Hematopoietic multipotent progenitor cell treated with erythropoietin and hydrocortisone succinate and interleukin-3 and kit ligand, for 4 days (in vitro differentiated cells): ENCODE data around the gene RSAD1.

ENCODE experiments used
- DNase-seq: peaks from one replicate; pipeline ENCODE4 v3.0.0-alpha.2; 2015

RSAD1 gene

GRCh38 chr17:50522766-50523165 lies 44.1 kb downstream of the RSAD1 start:
- DNase-seq, result no peak

GRCh38 chr17:50523208-50523607 lies 44.5 kb downstream of the RSAD1 start:
- DNase-seq, result no peak

GRCh38 chr17:50524838-50525237 lies 46.2 kb downstream of the RSAD1 start:
- no peak for DNase-seq

DNA sequence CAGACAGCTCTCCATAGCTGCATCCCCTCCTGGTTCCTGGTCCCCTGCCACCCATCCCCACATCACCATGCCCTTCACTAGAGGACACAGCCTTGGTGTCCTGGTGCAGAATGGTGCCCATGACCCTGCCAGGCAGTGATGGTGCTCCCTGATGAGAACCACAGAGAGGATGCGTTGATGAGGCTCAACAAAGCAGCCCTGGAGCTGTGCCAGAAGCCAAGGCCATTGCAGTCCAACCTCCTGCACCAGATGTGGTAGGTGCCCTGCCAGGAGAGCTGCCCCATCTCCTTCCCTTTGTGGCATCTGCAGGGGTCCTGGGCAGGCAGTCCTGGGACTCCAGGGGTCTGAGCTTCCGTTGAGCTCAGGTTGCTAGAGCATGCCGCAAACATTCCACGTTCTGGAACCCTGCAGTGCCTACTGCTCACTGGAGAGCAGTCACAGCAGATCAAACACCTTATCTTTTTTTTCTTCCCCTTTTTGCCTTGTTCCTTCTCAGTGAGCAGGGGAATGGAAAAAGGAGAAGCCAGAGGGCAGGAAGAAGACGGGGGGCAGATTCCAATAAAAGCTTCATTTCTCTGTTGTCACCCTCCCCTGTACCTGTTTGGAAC lies 48.6 kb downstream of the RSAD1 start:
- peak; percentile 41 for DNase-seq

DNA sequence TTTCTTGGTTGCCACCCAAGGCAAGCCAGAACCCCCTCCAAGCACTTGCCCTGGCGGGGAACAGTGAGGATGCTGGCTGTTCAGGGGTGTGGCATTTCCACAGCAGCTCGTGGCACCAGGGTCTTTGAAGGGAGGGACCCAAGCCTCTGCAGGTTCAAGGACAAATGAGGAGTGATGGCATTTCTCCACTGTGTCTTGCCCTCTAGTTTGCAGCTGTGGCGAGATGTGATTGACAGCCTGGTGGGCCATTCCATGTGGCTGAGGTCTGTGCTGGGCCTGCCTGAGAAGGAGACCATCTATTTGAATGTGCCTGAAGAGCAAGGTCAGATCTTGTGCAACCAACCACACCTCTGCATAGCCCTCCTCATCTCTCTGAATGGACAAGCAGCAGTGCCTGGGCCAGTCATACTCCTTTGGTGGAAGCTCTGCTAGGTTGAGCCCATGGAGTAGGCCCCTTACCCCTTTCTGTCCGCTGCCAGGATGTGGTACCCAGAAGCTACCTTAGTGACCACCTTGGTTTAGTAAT lies 49.4 kb downstream of the RSAD1 start:
- DNase-seq, result no peak

DNA sequence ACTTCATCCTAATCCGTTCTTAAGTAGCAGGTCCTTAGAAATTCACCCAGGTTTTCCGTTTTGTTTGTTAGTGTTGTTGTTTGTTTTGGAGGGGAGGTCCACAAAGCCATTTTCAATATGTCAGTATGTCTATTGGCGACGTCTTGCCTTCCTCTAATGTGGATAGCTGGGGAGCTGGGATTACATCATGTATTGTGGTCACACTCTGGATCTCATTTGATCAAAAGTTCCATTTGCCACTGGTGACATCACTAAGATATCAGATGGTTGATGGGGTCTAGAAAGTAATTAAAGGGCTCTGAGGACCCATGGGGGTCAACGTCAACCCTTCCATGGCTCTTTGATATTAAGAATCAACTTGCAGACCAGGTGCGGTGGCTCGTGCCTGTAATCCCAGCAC lies 51.2 kb downstream of the RSAD1 start:
- no peak for DNase-seq

DNA sequence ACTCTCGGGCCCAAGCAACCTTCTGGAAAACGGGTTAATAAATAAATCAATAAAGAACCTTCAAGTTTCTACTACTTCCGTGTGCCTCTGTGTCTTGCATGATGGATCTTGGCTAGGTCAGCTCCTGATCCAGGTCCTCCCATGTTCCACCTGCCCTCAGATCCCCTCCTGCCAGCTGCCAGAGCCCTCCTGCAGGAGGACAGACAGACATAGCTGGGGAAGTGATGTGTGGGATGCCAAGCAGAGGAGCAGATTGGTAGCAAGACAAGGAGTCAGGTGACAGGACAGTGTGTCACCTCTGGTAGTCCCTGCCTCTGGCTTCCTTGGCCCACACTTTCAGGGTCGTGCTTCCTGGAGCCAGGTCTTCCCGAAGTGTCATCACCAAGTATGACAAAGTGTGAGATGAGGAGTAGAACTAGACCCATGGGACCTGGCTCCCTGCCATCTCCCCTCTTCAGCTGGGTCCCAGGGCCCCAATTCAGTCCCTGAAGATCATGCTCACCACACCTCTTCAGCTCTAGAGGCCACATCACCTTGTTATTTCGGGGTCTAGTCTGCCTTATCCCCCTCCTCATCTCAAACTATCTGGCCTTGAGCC lies 52.9 kb downstream of the RSAD1 start:
- DNase-seq, result no peak

DNA sequence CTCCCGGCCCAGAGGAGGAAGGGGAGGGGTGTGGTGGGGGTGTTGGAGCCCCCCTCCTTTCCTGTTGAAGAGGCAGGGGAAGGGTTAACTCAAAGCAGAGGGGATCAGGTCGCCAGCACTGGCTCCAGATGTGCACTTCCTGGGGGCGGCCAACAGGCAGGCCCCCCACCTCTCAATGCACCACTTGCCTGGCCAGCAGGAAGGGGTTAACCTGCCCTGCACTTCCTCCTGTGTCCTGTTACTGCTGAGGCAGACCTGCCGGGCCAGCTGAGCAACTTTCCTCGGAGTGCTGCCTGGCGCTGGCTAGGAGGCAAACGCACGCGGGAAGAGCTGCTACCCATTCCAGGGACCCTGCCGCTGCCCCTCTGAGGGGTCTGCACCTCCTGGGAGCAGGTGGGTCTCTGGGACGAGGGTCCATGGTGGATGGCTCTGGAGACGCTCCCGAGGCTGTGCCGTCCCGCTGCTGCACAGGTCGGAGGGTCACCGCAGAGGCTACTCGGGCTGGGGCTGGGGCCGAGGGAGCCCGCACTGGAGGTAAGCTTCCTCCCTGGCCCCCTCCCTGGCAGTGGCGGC lies 53.9 kb downstream of the RSAD1 start, which contains the start of gene EPN3:
EPN3 (plus strand) TSS at position 284 of the 573 bp plus-strand sequence. CDS start 3,822 bp downstream, outside the sequence.
- no peak for DNase-seq

- DNase-seq, result no peak
Measured at GRCh38 chr17:50533185-50533584, 54.5 kb downstream of the RSAD1 start.

- DNase-seq, result peak; percentile 80
Measured at GRCh38 chr17:50533720-50534148, 55.1 kb downstream of the RSAD1 start.

- DNase-seq, result peak; percentile 70
Measured at GRCh38 chr17:50534222-50534978, 55.7 kb downstream of the RSAD1 start.

DNA sequence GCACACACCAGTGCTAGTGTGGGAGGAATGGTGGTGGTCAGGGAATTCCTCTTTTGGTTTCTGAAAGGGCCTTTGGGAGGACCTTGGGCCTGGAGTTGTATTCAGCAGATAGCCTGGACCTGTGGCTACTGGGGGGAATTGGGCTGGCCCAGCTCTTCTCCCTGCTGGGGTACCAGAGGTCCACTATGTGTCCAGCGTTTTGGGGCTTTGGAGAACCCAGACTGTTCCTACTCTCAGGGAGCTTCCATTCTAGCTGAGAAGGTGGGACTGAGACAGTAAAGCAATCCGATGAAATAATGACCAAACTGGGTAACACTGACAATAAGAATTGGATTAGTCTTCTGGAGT lies 56.3 kb downstream of the RSAD1 start:
- DNase-seq, result no peak

DNA sequence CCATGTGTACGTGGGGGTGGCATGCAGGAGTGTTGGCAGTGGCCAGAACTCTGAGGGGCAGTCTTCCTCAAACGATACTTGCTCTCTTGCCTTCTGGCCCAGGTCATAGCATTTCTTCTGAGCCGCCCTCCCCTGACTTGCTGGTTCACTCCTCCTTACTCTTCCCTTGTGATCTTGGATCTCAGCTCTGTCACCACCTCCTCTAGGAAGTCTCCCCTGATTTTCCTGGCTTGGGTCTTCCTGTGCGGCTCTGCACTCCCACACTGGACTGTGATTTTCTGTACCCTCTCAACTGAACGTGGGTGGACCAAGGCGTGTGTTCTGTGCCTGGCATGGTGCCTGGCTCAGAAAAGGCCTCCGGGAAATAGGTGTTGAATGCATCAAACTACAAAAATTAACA lies 56.7 kb downstream of the RSAD1 start:
- DNase-seq, result no peak
